ENCODE measurements around the gene DGKH. TPM values are rescaled to one million over a fixed set of nuclear protein-coding genes. Genes with fewer than 3 reads are reported as not detected.

Gene DGKH
- total and polyA plus RNA-seq, 2 donors (not counting 1 experiment from before 2014, with no cell fraction given), result 0.06 to 0.67 TPM

GRCh38 chr13:42149136-42149535 lies 100.7 kb downstream of the DGKH start:
- Mint-ChIP-seq H3K9me3 (ENCODE audit: insufficient read depth) (no peaks in the 10 kb centered on the region), H3K4me3 (no peak overlapping the region), H3K27ac (no peak overlapping the region), H3K27me3 (no peaks in the 10 kb centered on the region), H3K4me1 (no peaks in the 10 kb centered on the region)
- no peaks in the 10 kb centered on the region for H3K27me3 ChIP-seq (replicated peaks in 1 of 4; ENCODE audit: control extremely low read depth in 1 of 4, control insufficient read depth in 3 of 4, insufficient read depth in 4 of 4, low read length in 3 of 4)
- ATAC-seq (ENCODE audit: low read depth), result no peak
- peaks cover 0 to 1% (median 0%) of the 10 kb centered on the region in 3 donors for H3K9me3 ChIP-seq (ENCODE audit: control extremely low read depth in 1 of 3, control insufficient read depth in 2 of 3, insufficient read depth in 1 of 3, low read length in 2 of 3)
- DNase-seq, result no peak
- intact Hi-C loops (cut with micrococcal nuclease), result no loop called here
- no peaks in the 10 kb centered on the region for H3K79me2 ChIP-seq (ENCODE audit: control insufficient read depth, insufficient read depth, low read length)
- WGBS (ENCODE audit: insufficient coverage), result 94% methylated on average over 2 of the region's 4 CpGs
- H3K36me3 ChIP-seq (replicated peaks in 1 of 2; ENCODE audit: control extremely low read depth in 1 of 2, control insufficient read depth in 1 of 2, extremely low read depth in 1 of 2, insufficient read depth in 2 of 2, low read length in 1 of 2), result no peaks in the 10 kb centered on the region
- POLR2A ChIA-PET, result no interaction called here
- CTCF ChIA-PET, result no interaction called here
- no peak for TF ChIP-seq EZH2 (IDR thresholded peaks at IDR 0.05; ENCODE audit: borderline replicate concordance, insufficient read depth, low read depth, low read length, poor library complexity, severe bottlenecking)
- TF ChIP-seq, protein P1, sequence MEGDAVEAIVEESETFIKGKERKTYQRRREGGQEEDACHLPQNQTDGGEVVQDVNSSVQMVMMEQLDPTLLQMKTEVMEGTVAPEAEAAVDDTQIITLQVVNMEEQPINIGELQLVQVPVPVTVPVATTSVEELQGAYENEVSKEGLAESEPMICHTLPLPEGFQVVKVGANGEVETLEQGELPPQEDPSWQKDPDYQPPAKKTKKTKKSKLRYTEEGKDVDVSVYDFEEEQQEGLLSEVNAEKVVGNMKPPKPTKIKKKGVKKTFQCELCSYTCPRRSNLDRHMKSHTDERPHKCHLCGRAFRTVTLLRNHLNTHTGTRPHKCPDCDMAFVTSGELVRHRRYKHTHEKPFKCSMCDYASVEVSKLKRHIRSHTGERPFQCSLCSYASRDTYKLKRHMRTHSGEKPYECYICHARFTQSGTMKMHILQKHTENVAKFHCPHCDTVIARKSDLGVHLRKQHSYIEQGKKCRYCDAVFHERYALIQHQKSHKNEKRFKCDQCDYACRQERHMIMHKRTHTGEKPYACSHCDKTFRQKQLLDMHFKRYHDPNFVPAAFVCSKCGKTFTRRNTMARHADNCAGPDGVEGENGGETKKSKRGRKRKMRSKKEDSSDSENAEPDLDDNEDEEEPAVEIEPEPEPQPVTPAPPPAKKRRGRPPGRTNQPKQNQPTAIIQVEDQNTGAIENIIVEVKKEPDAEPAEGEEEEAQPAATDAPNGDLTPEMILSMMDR (IDR thresholded peaks at IDR 0.05), result no peak
- H3K27ac ChIP-seq (ENCODE audit: low read length in 2 of 2), result no peak overlapping the region
- H3K4me2 ChIP-seq (replicated peaks; ENCODE audit: low read depth, low read length, poor library complexity, severe bottlenecking), result no peak overlapping the region
- no peak overlapping the region for H2AFZ ChIP-seq (ENCODE audit: insufficient read depth, low read depth, low read length, poor library complexity, severe bottlenecking)
- H3K4me3 ChIP-seq (ENCODE audit: control extremely low read depth in 1 of 5, extremely low read depth in 1 of 5, insufficient read depth in 1 of 5, low read depth in 2 of 5, low read length in 4 of 5), result no peak overlapping the region
- no peaks in the 10 kb centered on the region for H4K20me1 ChIP-seq (ENCODE audit: control insufficient read depth, insufficient read depth, low read length, poor library complexity, severe bottlenecking)
- no peak overlapping the region for H3K9ac ChIP-seq (ENCODE audit: low read length)
- H3K4me1 ChIP-seq (ENCODE audit: control insufficient read depth in 2 of 2, insufficient read depth in 2 of 2, low read length in 2 of 2), result no peaks in the 10 kb centered on the region

- CTCF ChIA-PET, result no interaction called here
- H3K4me3 Mint-ChIP-seq, result no peak overlapping the region
- POLR2A ChIA-PET, result no interaction called here
- H3K4me3 ChIP-seq (ENCODE audit: control extremely low read depth in 1 of 5, extremely low read depth in 1 of 5, insufficient read depth in 1 of 5, low read depth in 2 of 5, low read length in 4 of 5), result no peak overlapping the region
- H3K36me3 ChIP-seq (replicated peaks in 1 of 2; ENCODE audit: control extremely low read depth in 1 of 2, control insufficient read depth in 1 of 2, extremely low read depth in 1 of 2, insufficient read depth in 2 of 2, low read length in 1 of 2), result no peaks in the 10 kb centered on the region
- TF ChIP-seq EZH2 (IDR thresholded peaks at IDR 0.05; ENCODE audit: borderline replicate concordance, insufficient read depth, low read depth, low read length, poor library complexity, severe bottlenecking), result no peak
- TF ChIP-seq, protein P1 (IDR thresholded peaks at IDR 0.05), result no peak
- intact Hi-C loops (cut with micrococcal nuclease), result no loop called here
- no peaks in the 10 kb centered on the region for H3K4me1 Mint-ChIP-seq
- no peak overlapping the region for H2AFZ ChIP-seq (ENCODE audit: insufficient read depth, low read depth, low read length, poor library complexity, severe bottlenecking)
- H3K27ac Mint-ChIP-seq, result no peak overlapping the region
- H3K79me2 ChIP-seq (ENCODE audit: control insufficient read depth, insufficient read depth, low read length), result no peaks in the 10 kb centered on the region
- no peak for DNase-seq
- no CpG with 5 or more reads among the region's 1 CpG for WGBS (ENCODE audit: insufficient coverage)
- H3K27me3 ChIP-seq (replicated peaks in 1 of 4; ENCODE audit: control extremely low read depth in 1 of 4, control insufficient read depth in 3 of 4, insufficient read depth in 4 of 4, low read length in 3 of 4), result no peaks in the 10 kb centered on the region
- H3K27me3 Mint-ChIP-seq, result no peaks in the 10 kb centered on the region
- H3K9me3 Mint-ChIP-seq (ENCODE audit: insufficient read depth), result no peaks in the 10 kb centered on the region
- H3K27ac ChIP-seq (ENCODE audit: low read length in 2 of 2), result no peak overlapping the region
- no peak overlapping the region for H3K4me2 ChIP-seq (replicated peaks; ENCODE audit: low read depth, low read length, poor library complexity, severe bottlenecking)
- H3K9ac ChIP-seq (ENCODE audit: low read length), result no peak overlapping the region
- H3K9me3 ChIP-seq (ENCODE audit: control extremely low read depth in 1 of 3, control insufficient read depth in 2 of 3, insufficient read depth in 1 of 3, low read length in 2 of 3), result no peaks in the 10 kb centered on the region
- no peaks in the 10 kb centered on the region for H3K4me1 ChIP-seq (ENCODE audit: control insufficient read depth in 2 of 2, insufficient read depth in 2 of 2, low read length in 2 of 2)
- no peaks in the 10 kb centered on the region for H4K20me1 ChIP-seq (ENCODE audit: control insufficient read depth, insufficient read depth, low read length, poor library complexity, severe bottlenecking)
- no peak for ATAC-seq (ENCODE audit: low read depth)
Measured at GRCh38 chr13:42151781-42152180, 103.3 kb downstream of the DGKH start.

All from B cell (primary cell).